Glutamatergic neuron (in vitro differentiated cells): ENCODE results near the gene DISC1. TPM values are rescaled to one million over a fixed set of nuclear protein-coding genes. Genes with fewer than 3 reads are reported as not detected.

Experiments
- DNase-seq: peaks from one replicate; pipeline ENCODE4 v3.0.0; 2022
- H3K27ac Mint-ChIP-seq: one replicate; pipeline ENCODE4 v1.8.0; 2020; ENCODE audit warnings: mild to moderate bottlenecking, mixed read lengths, inconsistent platforms; ENCODE audit not compliant: unreplicated experiment
- H3K27me3 Mint-ChIP-seq: one replicate; pipeline ENCODE4 v1.8.0; 2020; ENCODE audit warnings: mild to moderate bottlenecking, moderate library complexity, mixed read lengths, inconsistent platforms; ENCODE audit not compliant: unreplicated experiment
- H3K36me3 Mint-ChIP-seq: one replicate; pipeline ENCODE4 v1.8.0; 2020; ENCODE audit warnings: mild to moderate bottlenecking, mixed read lengths, inconsistent platforms; ENCODE audit not compliant: unreplicated experiment
- H3K4me1 Mint-ChIP-seq: one replicate; pipeline ENCODE4 v1.8.0; 2020; ENCODE audit warnings: mild to moderate bottlenecking, low read depth, mixed read lengths, inconsistent platforms; ENCODE audit not compliant: unreplicated experiment
- H3K4me3 Mint-ChIP-seq: one replicate; pipeline ENCODE4 v1.8.0; 2020; ENCODE audit warnings: mild to moderate bottlenecking, mixed read lengths, inconsistent platforms; ENCODE audit not compliant: unreplicated experiment
- H3K9me3 Mint-ChIP-seq: one replicate; pipeline ENCODE4 v1.8.0; 2020; ENCODE audit warnings: mild to moderate bottlenecking, moderate library complexity, mixed read lengths, inconsistent platforms; ENCODE audit not compliant: unreplicated experiment
- total RNA-seq: library from RNA; stranded (reverse); fragmentation: NEBNext Ultra II Directional; extraction: Animal tissue kit (Norgen Biotek cat#: 25700); gene quantifications from one replicate; pipeline ENCODE4 v1.2.1, GENCODE V29; 2021; ENCODE audit not compliant: unreplicated experiment
- TF ChIP-seq, protein P1 (sequence below): fragments of 200-600 bp; sonication (generic); IDR thresholded peaks from one replicate; pipeline ENCODE4 v1.5.0; 2021; ENCODE audit not compliant: partially characterized antibody, unreplicated experiment

The DISC1 gene
- total RNA-seq, 1 donor from 2014 or later = 9.1 TPM

DNA sequence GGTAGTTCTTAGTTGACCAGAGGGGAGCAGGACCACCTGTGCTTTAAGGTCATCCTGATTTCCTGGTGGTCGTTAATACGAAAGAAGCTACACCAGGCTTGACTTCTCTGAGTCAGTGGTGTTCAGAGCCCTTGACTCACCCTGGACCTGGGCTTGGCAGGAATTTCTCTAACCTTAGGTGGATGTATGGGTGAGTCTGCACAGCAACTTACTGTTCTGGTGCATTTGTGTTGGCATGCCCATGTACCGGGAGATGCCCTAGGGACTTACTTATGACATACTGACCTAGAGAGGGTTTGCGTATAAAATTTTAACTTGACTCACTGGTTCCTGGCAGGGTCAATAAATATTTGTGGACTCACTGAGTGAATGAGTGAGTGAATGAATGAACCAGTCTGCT, 304.6 kb downstream of the DISC1 start:
- peaks cover 5% of the 10 kb centered on the region for H3K9me3 Mint-ChIP-seq

DNA sequence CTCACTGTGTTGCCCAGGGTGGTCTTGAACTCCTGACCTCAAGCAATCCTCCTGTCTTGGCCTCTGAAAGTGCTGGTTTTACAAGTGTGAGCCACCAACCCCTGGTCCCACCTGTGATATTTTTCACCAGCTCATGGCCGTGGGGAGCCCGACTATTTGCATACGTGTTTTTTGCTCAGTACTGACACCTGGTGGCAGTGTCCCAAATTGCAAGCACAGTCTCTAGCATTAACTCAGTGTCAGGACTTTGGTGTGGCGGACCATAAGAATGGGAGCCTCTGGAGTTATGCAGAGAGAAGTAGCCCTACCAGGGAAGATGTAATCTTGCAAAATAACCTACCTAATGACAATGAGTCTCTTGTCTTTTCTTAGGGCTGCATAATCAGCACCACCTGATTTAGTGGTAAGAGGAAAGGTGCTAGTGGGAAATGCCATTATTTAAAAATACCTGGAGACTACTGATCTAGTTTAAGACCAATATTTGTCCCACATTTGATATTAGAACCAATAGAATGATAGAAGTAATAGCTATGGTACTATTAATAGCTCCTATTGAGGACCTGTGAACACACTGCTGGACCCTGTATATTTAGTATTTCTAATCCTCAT, 305.4 kb downstream of the DISC1 start:
- TF ChIP-seq, protein P1, sequence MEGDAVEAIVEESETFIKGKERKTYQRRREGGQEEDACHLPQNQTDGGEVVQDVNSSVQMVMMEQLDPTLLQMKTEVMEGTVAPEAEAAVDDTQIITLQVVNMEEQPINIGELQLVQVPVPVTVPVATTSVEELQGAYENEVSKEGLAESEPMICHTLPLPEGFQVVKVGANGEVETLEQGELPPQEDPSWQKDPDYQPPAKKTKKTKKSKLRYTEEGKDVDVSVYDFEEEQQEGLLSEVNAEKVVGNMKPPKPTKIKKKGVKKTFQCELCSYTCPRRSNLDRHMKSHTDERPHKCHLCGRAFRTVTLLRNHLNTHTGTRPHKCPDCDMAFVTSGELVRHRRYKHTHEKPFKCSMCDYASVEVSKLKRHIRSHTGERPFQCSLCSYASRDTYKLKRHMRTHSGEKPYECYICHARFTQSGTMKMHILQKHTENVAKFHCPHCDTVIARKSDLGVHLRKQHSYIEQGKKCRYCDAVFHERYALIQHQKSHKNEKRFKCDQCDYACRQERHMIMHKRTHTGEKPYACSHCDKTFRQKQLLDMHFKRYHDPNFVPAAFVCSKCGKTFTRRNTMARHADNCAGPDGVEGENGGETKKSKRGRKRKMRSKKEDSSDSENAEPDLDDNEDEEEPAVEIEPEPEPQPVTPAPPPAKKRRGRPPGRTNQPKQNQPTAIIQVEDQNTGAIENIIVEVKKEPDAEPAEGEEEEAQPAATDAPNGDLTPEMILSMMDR = peak; percentile 92
- peak; percentile 37 for DNase-seq
- no peaks in the 10 kb centered on the region for H3K36me3 Mint-ChIP-seq
- peaks cover 5% of the 10 kb centered on the region for H3K9me3 Mint-ChIP-seq
- peaks cover 39% of the 10 kb centered on the region for H3K4me1 Mint-ChIP-seq
- no peak overlapping the region for H3K4me3 Mint-ChIP-seq
- H3K27me3 Mint-ChIP-seq = peaks cover 4% of the 10 kb centered on the region
- no peak overlapping the region for H3K27ac Mint-ChIP-seq

More for the DNA sequence above, 304.6 kb downstream of the DISC1 start:
- H3K4me3 Mint-ChIP-seq = no peak overlapping the region
- peaks cover 33% of the 10 kb centered on the region for H3K4me1 Mint-ChIP-seq
- no peak for DNase-seq
- TF ChIP-seq, protein P1 = no peak
- no peak overlapping the region for H3K27ac Mint-ChIP-seq
- peaks cover 3% of the 10 kb centered on the region for H3K27me3 Mint-ChIP-seq
- H3K36me3 Mint-ChIP-seq = no peaks in the 10 kb centered on the region

DNA sequence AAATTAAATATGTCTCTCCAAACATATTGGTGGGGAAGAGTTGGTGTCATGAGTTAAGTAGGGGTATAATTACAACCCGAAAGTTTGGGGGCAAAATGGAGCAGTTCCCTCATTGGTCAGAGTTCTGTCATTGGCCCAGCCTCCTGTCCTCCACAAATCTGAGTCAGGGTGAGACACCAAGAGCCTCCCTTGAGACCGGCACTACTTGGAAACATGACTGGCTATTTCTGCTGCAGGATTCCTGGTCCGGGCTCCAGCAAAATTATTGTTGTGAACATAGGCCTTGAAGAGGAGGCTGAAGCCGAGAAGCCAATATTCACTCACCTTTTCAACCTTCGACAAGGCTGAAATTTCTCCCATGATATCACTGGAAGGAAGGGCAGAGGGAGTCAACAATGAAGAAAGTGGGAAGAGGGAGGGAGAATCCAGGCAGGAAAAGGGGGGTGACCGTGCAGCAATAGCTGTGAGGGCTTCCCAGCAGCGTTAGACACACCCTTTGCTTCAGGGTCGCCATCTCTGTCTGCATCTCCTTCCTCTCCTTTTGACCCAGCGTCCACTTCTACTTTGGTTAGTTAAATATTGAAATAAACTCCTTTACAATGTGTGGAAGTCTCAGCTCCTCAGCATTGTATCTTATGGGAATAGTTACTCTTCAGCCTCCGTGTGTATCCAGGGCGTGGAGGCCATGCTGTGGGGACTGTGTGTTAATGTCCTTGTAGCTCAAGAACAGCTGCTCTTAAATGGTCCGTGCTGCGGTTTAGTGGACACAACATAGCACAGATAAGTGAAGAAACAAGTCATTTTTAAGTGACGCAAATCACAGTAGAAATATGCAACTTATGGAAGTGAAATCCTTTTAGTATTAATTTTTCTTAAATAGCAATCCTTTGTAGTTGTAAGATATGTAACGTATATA, 307.4 kb downstream of the DISC1 start:
- H3K4me3 Mint-ChIP-seq = no peak overlapping the region
- H3K36me3 Mint-ChIP-seq = no peaks in the 10 kb centered on the region
- no peak for DNase-seq
- H3K27me3 Mint-ChIP-seq = peaks cover 4% of the 10 kb centered on the region
- peaks cover 41% of the 10 kb centered on the region for H3K4me1 Mint-ChIP-seq
- H3K9me3 Mint-ChIP-seq = peaks cover 5% of the 10 kb centered on the region
- TF ChIP-seq, protein P1 = no peak
- no peak overlapping the region for H3K27ac Mint-ChIP-seq

GRCh38 chr1:231934797-231935196, 308.2 kb downstream of the DISC1 start:
- H3K4me3 Mint-ChIP-seq = no peak overlapping the region
- peaks cover 2% of the 10 kb centered on the region for H3K9me3 Mint-ChIP-seq
- no peak for DNase-seq
- H3K27ac Mint-ChIP-seq = no peak overlapping the region
- peaks cover 33% of the 10 kb centered on the region for H3K4me1 Mint-ChIP-seq
- TF ChIP-seq, protein P1 = no peak
- no peaks in the 10 kb centered on the region for H3K36me3 Mint-ChIP-seq
- H3K27me3 Mint-ChIP-seq = peaks cover 4% of the 10 kb centered on the region

GRCh38 chr1:231935856-231936255, 309.3 kb downstream of the DISC1 start:
- no peak overlapping the region for H3K27ac Mint-ChIP-seq
- H3K27me3 Mint-ChIP-seq = peaks cover 4% of the 10 kb centered on the region
- no peaks in the 10 kb centered on the region for H3K36me3 Mint-ChIP-seq
- H3K4me3 Mint-ChIP-seq = no peak overlapping the region
- no peak for DNase-seq
- H3K4me1 Mint-ChIP-seq = peaks cover 32% of the 10 kb centered on the region
- no peaks in the 10 kb centered on the region for H3K9me3 Mint-ChIP-seq
- TF ChIP-seq, protein P1 = no peak
